Muscle of leg (tissue), 11 donors: ENCODE results near the gene WBP1L. TPM values are rescaled to one million over a fixed set of nuclear protein-coding genes. Genes with fewer than 3 reads are reported as not detected.
"Not testable (repeated sequence)": the region's sequence is repeated elsewhere in the genome, so short reads cannot be mapped to it uniquely, and the experiment has no call there.

Experiments
- DNase-seq: peaks from one replicate; pipeline ENCODE4 v3.0.0; 2013
- H3K27ac ChIP-seq: one replicate; pipeline ENCODE4 v1.5.1; 2013; ENCODE audit warnings: mild to moderate bottlenecking, low read length, control low read depth
- H3K27me3 ChIP-seq: one replicate; pipeline ENCODE4 v1.6.1; 2013; ENCODE audit warnings: low read length; ENCODE audit not compliant: control insufficient read depth, insufficient read depth
- H3K36me3 ChIP-seq: one replicate; pipeline ENCODE4 v1.6.1; 2013; ENCODE audit warnings: low read length; ENCODE audit not compliant: control insufficient read depth, insufficient read depth
- H3K4me1 ChIP-seq: one replicate; pipeline ENCODE4 v1.6.1; 2013; ENCODE audit warnings: low read length; ENCODE audit not compliant: control insufficient read depth, insufficient read depth
- H3K4me3 ChIP-seq: one replicate; pipeline ENCODE4 v1.5.1; 2013; ENCODE audit warnings: low read length, control low read depth
- H3K9me3 ChIP-seq: replicated peaks from 2 replicates; pipeline ENCODE4 v1.6.1; 2013; ENCODE audit warnings: low read depth, low read length; ENCODE audit not compliant: control insufficient read depth
- WGBS: methylation state at CpG from one replicate; pipeline ENCODE4 v1.1.5; 2013; ENCODE audit warnings: missing lambda C conversion rate; ENCODE audit not compliant: insufficient coverage; 5-methylcytosine and 5-hydroxymethylcytosine counted together
- polyA plus RNA-seq, 8 donors: library from polyadenylated mRNA; unstranded; fragments of 120-200 nt; gene quantifications; one replicate each; pipeline versions ENCODE4 v1.2.1 to v1.2.3, GENCODE V29; 2013; ENCODE audit warnings: inconsistent platforms in 1 of 8, low replicate concordance in 1 of 8; ENCODE audit not compliant: insufficient read length in 8 of 8, insufficient read depth in 1 of 8
- total RNA-seq: library from RNA; stranded (reverse); fragments of 120-200 nt; gene quantifications from one replicate; pipeline ENCODE4 v1.2.4, GENCODE V29; 2013

Gene WBP1L
- total and polyA plus RNA-seq, 9 donors: 30.7 to 57.3 (median 48.2) TPM

GRCh38 chr10:102834143-102834542 lies 90.4 kb downstream of the WBP1L start:
- Histone ChIP-seq H3K4me1 (peaks cover 5% of the 10 kb centered on the region), H3K9me3 (no peaks in the 10 kb centered on the region), H3K36me3 (no peaks in the 10 kb centered on the region), H3K27ac (no peak overlapping the region), H3K27me3 (peaks cover 2% of the 10 kb centered on the region), H3K4me3 (no peak overlapping the region)
- DNase-seq: no peak
- WGBS: 75% methylated on average over 2 of the region's 9 CpGs

- DNase-seq: peak; percentile 83
- Histone ChIP-seq H3K4me1 (peaks cover 5% of the 10 kb centered on the region), H3K4me3 (no peak overlapping the region), H3K27me3 (peaks cover 3% of the 10 kb centered on the region), H3K9me3 (no peaks in the 10 kb centered on the region), H3K36me3 (no peaks in the 10 kb centered on the region), H3K27ac (no peak overlapping the region)
- 66% methylated on average over 8 of the region's 11 CpGs for WGBS
These were observed 91.3 kb downstream of the WBP1L start for GRCh38 chr10:102835007-102835482.

- Histone ChIP-seq H3K4me3 (no peak within 1 kb of the TSS), H3K36me3 (no peaks in the 10 kb centered on the region), H3K27ac (no peak within 1 kb of the TSS), H3K27me3 (peaks cover 3% of the 10 kb centered on the region), H3K9me3 (no peaks in the 10 kb centered on the region), H3K4me1 (peaks cover 5% of the 10 kb centered on the region)
- WGBS: 67% methylated on average over 3 of the region's 5 CpGs
- DNase-seq: no peak
These were observed 93.5 kb downstream of the WBP1L start, which contains the start of gene CYP17A1 for GRCh38 chr10:102837230-102837721. Gene CYP17A1, minus strand, starts transcription at chr10:102837413. Its CDS starts 52 bp downstream, at chr10:102837361.

- not testable (repeated sequence) for H3K4me3 ChIP-seq
These were observed 94.7 kb downstream of the WBP1L start for GRCh38 chr10:102838276-102838927.

GRCh38 chr10:102841827-102842345 lies 98.1 kb downstream of the WBP1L start:
- H3K36me3 ChIP-seq: no peaks in the 10 kb centered on the region
- H3K9me3 ChIP-seq: no peaks in the 10 kb centered on the region
- 83% methylated on average over 8 of the region's 11 CpGs for WGBS
- H3K4me1 ChIP-seq: peaks cover 2% of the 10 kb centered on the region
- H3K27ac ChIP-seq: no peak overlapping the region
- peaks cover 3% of the 10 kb centered on the region for H3K27me3 ChIP-seq
- DNase-seq: no peak
- no peak overlapping the region for H3K4me3 ChIP-seq

More at GRCh38 chr10:102838276-102838927, 94.7 kb downstream of the WBP1L start:
- 100% methylated on average over 1 of the region's 9 CpGs for WGBS
- not testable (repeated sequence) for H3K27ac ChIP-seq, DNase-seq, H3K4me1 ChIP-seq, H3K36me3 ChIP-seq, H3K27me3 ChIP-seq, H3K9me3 ChIP-seq

- not testable (repeated sequence) for H3K9me3 ChIP-seq, H3K4me1 ChIP-seq, H3K27ac ChIP-seq, H3K4me3 ChIP-seq, H3K27me3 ChIP-seq, H3K36me3 ChIP-seq, DNase-seq
- 55% methylated on average over 8 of the region's 8 CpGs for WGBS
These were observed 99.4 kb downstream of the WBP1L start for GRCh38 chr10:102843139-102843538.

- not testable (repeated sequence) for H3K27ac ChIP-seq, DNase-seq, H3K9me3 ChIP-seq, H3K27me3 ChIP-seq, H3K36me3 ChIP-seq, H3K4me3 ChIP-seq, H3K4me1 ChIP-seq
- no CpG with 5 or more reads among the region's 6 CpGs for WGBS
These were observed 100.5 kb downstream of the WBP1L start for GRCh38 chr10:102844190-102844776.

GRCh38 chr10:102845352-102845902 lies 101.7 kb downstream of the WBP1L start:
- Histone ChIP-seq H3K4me1 (no peaks in the 10 kb centered on the region), H3K27ac (no peak overlapping the region), H3K27me3 (no peaks in the 10 kb centered on the region), H3K36me3 (no peaks in the 10 kb centered on the region), H3K4me3 (no peak overlapping the region), H3K9me3 (no peaks in the 10 kb centered on the region)
- DNase-seq: no peak
- WGBS: 92% methylated on average over 8 of the region's 9 CpGs

GRCh38 chr10:102850025-102850518 lies 106.3 kb downstream of the WBP1L start:
- peaks cover 3% of the 10 kb centered on the region for H3K4me1 ChIP-seq
- no peak overlapping the region for H3K4me3 ChIP-seq
- no peaks in the 10 kb centered on the region for H3K27me3 ChIP-seq
- DNase-seq: no peak
- WGBS: 66% methylated on average over 4 of the region's 9 CpGs
- H3K9me3 ChIP-seq: no peaks in the 10 kb centered on the region
- H3K27ac ChIP-seq: no peak overlapping the region
- no peaks in the 10 kb centered on the region for H3K36me3 ChIP-seq

- not testable (repeated sequence) for H3K36me3 ChIP-seq, H3K4me3 ChIP-seq, DNase-seq, H3K27me3 ChIP-seq, H3K4me1 ChIP-seq, H3K9me3 ChIP-seq, H3K27ac ChIP-seq
- no CpG with 5 or more reads among the region's 7 CpGs for WGBS
These were observed 109.5 kb downstream of the WBP1L start for GRCh38 chr10:102853237-102853636.
